Skeletal muscle tissue (tissue), 4 donors: ENCODE measurements around the gene KPNA5. TPM values are rescaled to one million over a fixed set of nuclear protein-coding genes. Genes with fewer than 3 reads are reported as not detected.
"Not testable (repeated sequence)": the region's sequence is repeated elsewhere in the genome, so short reads cannot be mapped to it uniquely, and the experiment has no call there.

Experiments used
- H3K27ac ChIP-seq: one replicate; pipeline ENCODE4 v1.7.0; 2013; ENCODE audit warnings: mild to moderate bottlenecking, low read depth, low read length, inconsistent platforms
- H3K27me3 ChIP-seq, 3 donors: one replicate each; pipeline ENCODE4 v1.7.0; 2013; ENCODE audit warnings: low read length in 3 of 3; ENCODE audit not compliant: control insufficient read depth in 3 of 3, insufficient read depth in 3 of 3
- H3K36me3 ChIP-seq, 3 donors: one replicate each; pipeline ENCODE4 v1.7.0; 2013; ENCODE audit warnings: low read length in 3 of 3; ENCODE audit not compliant: control insufficient read depth in 3 of 3, insufficient read depth in 3 of 3
- H3K4me1 ChIP-seq, 3 donors: one replicate each; pipeline ENCODE4 v1.7.0; 2013; ENCODE audit warnings: low read length in 3 of 3, mild to moderate bottlenecking in 3 of 3; ENCODE audit not compliant: control insufficient read depth in 3 of 3, insufficient read depth in 3 of 3
- H3K4me3 ChIP-seq, 3 donors: one replicate each; pipeline ENCODE4 v1.7.0; 2013; ENCODE audit warnings: low read length in 3 of 3
- H3K9ac ChIP-seq, 3 donors: one replicate each; pipeline ENCODE4 v1.7.0; 2013; ENCODE audit warnings: low read length in 3 of 3, mild to moderate bottlenecking in 3 of 3, moderate library complexity in 2 of 3, low read depth in 1 of 3
- H3K9me3 ChIP-seq, 3 donors: one replicate each; pipeline ENCODE4 v1.7.0; 2013; ENCODE audit warnings: low read length in 3 of 3; ENCODE audit not compliant: control insufficient read depth in 3 of 3
- total RNA-seq: library from RNA; depleted of rRNA; stranded (reverse); fragments of >200 nt; gene quantifications from one replicate; pipeline ENCODE4 v1.2.3, GENCODE V29; 2014
- donor health status: Osteomylitis.

KPNA5 gene
- total RNA-seq: 9.4 TPM

- Histone ChIP-seq H3K4me1 (peaks cover 4 to 13% (median 12%) of the 10 kb centered on the region in 3 donors), H3K27ac (peak within 1 kb of the TSS; percentile 87), H3K9me3 (no peaks in the 10 kb centered on the region), H3K9ac (peak within 1 kb of the TSS; percentile 85 to 93 (median 85)), H3K36me3 (peaks cover 0 to 5% (median 0%) of the 10 kb centered on the region in 3 donors), H3K27me3 (no peaks in the 10 kb centered on the region), H3K4me3 (peak within 1 kb of the TSS; percentile 78 to 98 (median 78))
These were observed at the start of gene KPNA5 for GRCh38 chr6:116680880-116681672. TSS of gene KPNA5 (plus strand) at chr6:116681211. CDS start at chr6:116681335, 124 bp downstream.

DNA sequence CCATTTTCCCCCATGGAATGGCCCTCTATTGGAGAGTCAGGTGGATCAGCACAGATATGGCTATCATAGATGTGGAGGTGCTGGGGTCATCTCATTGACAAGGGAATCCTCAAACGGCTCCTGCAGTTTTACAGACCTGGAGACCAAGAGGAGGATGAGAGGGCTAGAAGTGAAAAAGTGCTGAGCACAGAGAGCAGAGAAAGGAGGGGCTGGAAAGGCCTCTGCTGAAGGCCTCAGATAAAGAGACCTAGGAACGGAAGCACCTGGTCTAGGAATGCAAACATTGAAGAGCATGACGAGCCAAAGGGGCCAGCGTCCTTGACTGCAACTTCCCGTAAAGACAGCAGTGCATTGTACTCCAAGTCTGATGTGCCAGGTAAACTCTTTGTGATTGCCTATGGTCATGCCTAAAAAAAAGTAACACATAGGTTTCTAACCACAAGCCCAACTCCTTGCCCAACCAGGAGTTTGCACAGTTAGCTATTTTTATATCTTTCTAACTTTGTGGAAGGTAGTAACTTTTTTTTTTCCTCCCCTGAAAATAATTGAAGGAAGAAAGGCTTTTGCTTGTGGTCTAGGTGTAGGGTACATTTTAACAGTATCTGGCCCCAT, 49.5 kb upstream of the KPNA5 start:
- no peak overlapping the region for H3K27ac ChIP-seq
- H3K4me1 ChIP-seq: no peaks in the 10 kb centered on the region
- H3K9ac ChIP-seq: no peak overlapping the region
- H3K36me3 ChIP-seq: peaks cover 0 to 5% (median 2%) of the 10 kb centered on the region in 3 donors
- H3K9me3 ChIP-seq: no peaks in the 10 kb centered on the region
- H3K4me3 ChIP-seq: no peak overlapping the region
- no peaks in the 10 kb centered on the region for H3K27me3 ChIP-seq

- no peaks in the 10 kb centered on the region for H3K4me1 ChIP-seq
- H3K9ac ChIP-seq: no peak overlapping the region
- no peak overlapping the region for H3K27ac ChIP-seq
- no peaks in the 10 kb centered on the region for H3K27me3 ChIP-seq
- peaks cover 0 to 5% (median 2%) of the 10 kb centered on the region in 3 donors for H3K36me3 ChIP-seq
- H3K4me3 ChIP-seq: no peak overlapping the region
- no peaks in the 10 kb centered on the region for H3K9me3 ChIP-seq
These were observed 47.3 kb upstream of the KPNA5 start for GRCh38 chr6:116633685-116634084.

DNA sequence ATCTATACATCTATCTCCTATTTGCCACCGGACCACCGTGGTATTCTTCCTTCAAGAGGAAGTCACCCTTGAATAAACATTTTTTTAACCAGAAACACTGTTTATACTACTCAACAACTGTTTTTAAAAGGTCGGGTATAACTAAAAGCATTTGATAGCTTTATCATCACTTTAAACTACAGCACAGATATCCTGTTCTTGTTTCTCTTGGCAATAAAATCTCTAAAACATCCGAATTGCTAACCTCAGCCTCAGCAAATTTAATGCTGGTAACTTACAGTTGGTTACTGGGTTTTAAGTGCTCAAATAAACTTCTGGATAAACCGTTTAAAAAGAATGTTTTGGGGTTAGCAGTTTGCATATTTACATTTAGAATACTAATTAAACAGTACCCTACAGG, 32.9 kb upstream of the KPNA5 start:
- Histone ChIP-seq H3K36me3 (peaks cover 0 to 12% (median 8%) of the 10 kb centered on the region in 3 donors), H3K4me1 (no peaks in the 10 kb centered on the region), H3K27me3 (no peaks in the 10 kb centered on the region), H3K9ac (no peak overlapping the region), H3K9me3 (no peaks in the 10 kb centered on the region), H3K4me3 (no peak overlapping the region), H3K27ac (no peak overlapping the region)

DNA sequence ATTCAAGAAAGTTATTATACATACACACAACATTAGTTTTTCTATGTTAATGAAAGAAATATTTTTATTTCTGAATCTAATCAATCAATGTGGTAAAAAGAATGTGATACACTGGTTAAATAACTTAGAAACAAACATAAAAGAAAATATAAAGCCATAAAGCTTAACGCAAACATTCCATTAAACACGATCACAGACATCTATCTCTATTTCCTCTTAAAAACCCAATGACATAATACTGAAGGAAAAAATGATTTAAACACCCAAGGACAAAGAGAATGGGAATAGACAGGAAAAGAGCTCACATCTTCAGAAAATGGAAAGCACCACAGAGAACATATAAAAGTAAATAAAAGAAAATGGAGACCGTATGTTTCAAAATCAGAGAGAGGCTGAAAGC, 31.9 kb upstream of the KPNA5 start:
- Histone ChIP-seq H3K27ac (no peak overlapping the region), H3K9me3 (no peaks in the 10 kb centered on the region), H3K4me3 (no peak overlapping the region), H3K9ac (no peak overlapping the region), H3K36me3 (peaks cover 0 to 12% (median 8%) of the 10 kb centered on the region in 3 donors), H3K27me3 (no peaks in the 10 kb centered on the region), H3K4me1 (no peaks in the 10 kb centered on the region)

DNA sequence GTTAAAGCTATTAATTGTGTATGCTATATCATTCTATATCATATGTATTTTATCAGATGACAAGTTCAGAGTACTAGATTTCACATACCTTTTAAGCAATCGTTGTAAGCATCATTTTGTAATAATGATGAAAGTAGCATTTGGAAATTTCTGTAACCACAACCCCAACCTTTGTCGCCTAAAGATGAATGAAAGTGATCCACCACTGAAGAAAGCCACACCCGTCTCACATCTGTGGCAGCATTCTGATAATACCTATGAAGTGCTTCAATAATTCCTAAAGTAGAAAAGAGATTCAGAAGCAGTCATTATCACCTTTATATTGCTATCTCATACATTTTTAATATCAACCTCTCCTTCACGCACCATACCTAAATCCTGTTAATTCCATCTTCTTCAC, 29.1 kb upstream of the KPNA5 start:
- Histone ChIP-seq H3K27ac (no peak overlapping the region), H3K36me3 (peaks cover 0 to 3% (median 2%) of the 10 kb centered on the region in 3 donors), H3K4me1 (no peaks in the 10 kb centered on the region), H3K27me3 (no peaks in the 10 kb centered on the region), H3K4me3 (no peak overlapping the region), H3K9me3 (no peaks in the 10 kb centered on the region), H3K9ac (no peak overlapping the region)

DNA sequence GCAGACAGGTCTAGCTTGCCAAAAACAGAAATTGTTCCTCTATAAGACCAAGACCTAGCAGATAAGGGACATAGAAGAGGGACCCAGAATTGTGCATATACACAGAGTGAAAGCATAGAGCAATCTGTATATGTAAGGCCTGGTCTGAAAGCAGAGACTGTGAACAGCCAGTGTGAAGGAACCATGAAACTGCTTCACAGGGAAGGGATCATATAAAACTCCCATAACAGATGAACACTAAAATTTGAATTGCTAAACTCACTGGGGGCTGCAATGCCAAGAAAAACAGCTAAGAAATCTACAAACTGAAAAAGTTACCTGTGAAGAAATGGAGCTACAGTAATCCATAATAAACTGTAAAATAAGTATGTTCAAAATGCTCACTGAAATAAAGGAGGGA, 19.4 kb upstream of the KPNA5 start:
- peaks cover 0 to 5% (median 0%) of the 10 kb centered on the region in 3 donors for H3K36me3 ChIP-seq
- H3K27me3 ChIP-seq: no peaks in the 10 kb centered on the region
- peaks cover 3 to 9% (median 4%) of the 10 kb centered on the region in 3 donors for H3K4me1 ChIP-seq
- no peak overlapping the region for H3K9ac ChIP-seq
- H3K27ac ChIP-seq: no peak overlapping the region
- no peaks in the 10 kb centered on the region for H3K9me3 ChIP-seq
- no peak overlapping the region for H3K4me3 ChIP-seq

DNA sequence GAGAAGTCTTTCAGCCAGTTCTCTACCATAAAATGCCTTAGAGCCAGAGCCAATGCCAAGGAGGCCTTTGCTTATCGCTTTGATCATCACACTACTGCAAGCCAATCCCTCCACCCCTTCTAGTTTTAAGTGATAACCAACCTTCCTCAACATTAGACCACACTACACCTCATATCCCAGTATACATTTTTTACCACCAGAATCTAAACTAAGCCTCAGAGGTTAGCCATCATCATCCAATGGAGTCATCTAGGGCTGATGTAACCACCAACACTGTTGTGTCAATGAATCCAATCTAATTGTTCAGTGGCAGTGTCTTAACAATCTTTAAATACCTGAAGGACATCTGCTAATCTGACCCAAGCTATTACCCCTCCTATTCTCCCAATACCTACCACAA, 18.8 kb upstream of the KPNA5 start:
- H3K27ac ChIP-seq: no peak overlapping the region
- H3K9ac ChIP-seq: no peak overlapping the region
- peaks cover 0 to 5% (median 0%) of the 10 kb centered on the region in 3 donors for H3K36me3 ChIP-seq
- H3K27me3 ChIP-seq: no peaks in the 10 kb centered on the region
- H3K4me3 ChIP-seq: no peak overlapping the region
- no peaks in the 10 kb centered on the region for H3K9me3 ChIP-seq
- H3K4me1 ChIP-seq: peaks cover 5 to 12% (median 7%) of the 10 kb centered on the region in 3 donors

DNA sequence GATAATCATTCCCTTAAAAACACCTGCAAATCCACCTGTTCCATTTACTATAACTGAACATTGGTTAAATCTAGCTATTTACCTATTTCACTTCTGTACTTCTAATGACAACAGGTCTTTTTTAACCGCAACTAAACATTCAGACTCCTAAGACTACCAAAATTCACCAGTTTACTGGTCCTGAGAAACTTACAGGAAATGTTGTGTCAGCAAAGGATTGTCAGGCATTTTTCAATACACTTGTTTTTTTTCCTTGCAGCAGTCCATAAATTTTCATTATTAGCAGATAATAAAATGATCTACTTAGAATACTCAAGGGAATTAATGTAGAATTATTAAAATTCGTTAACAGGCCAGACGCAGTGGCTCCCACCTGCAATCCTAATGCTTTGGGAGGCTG, 17.7 kb upstream of the KPNA5 start:
- Histone ChIP-seq H3K4me1 (peaks cover 8 to 19% (median 13%) of the 10 kb centered on the region in 3 donors), H3K4me3 (no peak overlapping the region), H3K27ac (no peak overlapping the region), H3K27me3 (no peaks in the 10 kb centered on the region), H3K9ac (no peak overlapping the region), H3K9me3 (no peaks in the 10 kb centered on the region), H3K36me3 (peaks cover 0 to 1% (median 0%) of the 10 kb centered on the region in 3 donors)

- H3K4me3 ChIP-seq, H3K27me3 ChIP-seq, H3K27ac ChIP-seq, H3K9ac ChIP-seq, H3K36me3 ChIP-seq, H3K9me3 ChIP-seq: not testable (repeated sequence)
- H3K4me1 ChIP-seq: peaks cover 8 to 19% (median 15%) of the 10 kb centered on the region in 3 donors
These were observed 16.8 kb upstream of the KPNA5 start for GRCh38 chr6:116664169-116664568.
